CD14-positive monocyte (primary cell): Measurements from ENCODE around the gene OTUD7B. TPM values are rescaled to one million over a fixed set of nuclear protein-coding genes. Genes with fewer than 3 reads are reported as not detected.

Source experiments
- DNase-seq, 3 donors: peaks; one replicate each; pipeline ENCODE4 v3.0.0-alpha.2; 2011 to 2022
- H2AFZ ChIP-seq: 2 replicates; pipeline ENCODE4 v1.6.0; 2012; ENCODE audit warnings: mild to moderate bottlenecking, low read depth, low read length, inconsistent platforms; ENCODE audit not compliant: insufficient read depth, poor library complexity, severe bottlenecking
- H3K27ac ChIP-seq, 2 donors: 1 replicate in 1 of 2; 2 replicates in 1 of 2; pipeline ENCODE4 v1.5.1; 2012 to 2013; ENCODE audit warnings: low read length in 2 of 2, control low read depth in 1 of 2, inconsistent platforms in 1 of 2, low read depth in 1 of 2, mild to moderate bottlenecking in 1 of 2
- H3K27me3 ChIP-seq, 2 donors: one replicate each; pipeline versions ENCODE4 v1.6.0 to v1.6.1; 2011 to 2013; ENCODE audit warnings: low read length in 2 of 2; ENCODE audit not compliant: control insufficient read depth in 2 of 2, insufficient read depth in 2 of 2
- H3K36me3 ChIP-seq, 2 donors: replicated peaks in 1 of 2; 1 replicate in 1 of 2; 2 replicates in 1 of 2; pipeline versions ENCODE4 v1.5.1 to v1.6.1; 2012 to 2013; ENCODE audit warnings: low read length in 2 of 2, control low read depth in 1 of 2, inconsistent platforms in 1 of 2, mild to moderate bottlenecking in 1 of 2; ENCODE audit not compliant: insufficient read depth in 2 of 2, control insufficient read depth in 1 of 2
- H3K4me1 ChIP-seq, 2 donors: 1 replicate in 1 of 2; 2 replicates in 1 of 2; pipeline versions ENCODE4 v1.5.1 to v1.6.1; 2012 to 2013; ENCODE audit warnings: low read length in 2 of 2, control low read depth in 1 of 2, inconsistent platforms in 1 of 2, mild to moderate bottlenecking in 1 of 2, moderate library complexity in 1 of 2; ENCODE audit not compliant: insufficient read depth in 2 of 2, control insufficient read depth in 1 of 2
- H3K4me2 ChIP-seq: replicated peaks from 2 replicates; pipeline ENCODE3; 2012; ENCODE audit warnings: low read length, moderate library complexity, mild to moderate bottlenecking; ENCODE audit not compliant: poor library complexity, severe bottlenecking; ENCODE audit errors: extremely low read depth
- H3K4me3 ChIP-seq, 3 experiments: fragments of 200-600 bp in 1 of 3; sonication (generic) in 1 of 3; replicated peaks in 1 of 3; 1 replicate in 2 of 3; 2 replicates in 1 of 3; pipeline ENCODE4 v1.5.1; 2011 to 2013; ENCODE audit warnings: low read length in 3 of 3, mild to moderate bottlenecking in 3 of 3, control low read depth in 2 of 3, low read depth in 2 of 3, inconsistent platforms in 1 of 3, moderate library complexity in 1 of 3
- H3K79me2 ChIP-seq: 2 replicates; pipeline ENCODE4 v1.6.0; 2012; ENCODE audit warnings: mild to moderate bottlenecking, control low read depth, inconsistent platforms, low read length, moderate library complexity; ENCODE audit not compliant: insufficient read depth
- H3K9ac ChIP-seq: 2 replicates; pipeline ENCODE4 v1.6.0; 2017; ENCODE audit warnings: low read length, mild to moderate bottlenecking; ENCODE audit not compliant: insufficient read depth, poor library complexity, severe bottlenecking
- H3K9me3 ChIP-seq, 2 donors: replicated peaks in 1 of 2; 1 replicate in 1 of 2; 2 replicates in 1 of 2; pipeline versions ENCODE4 v1.5.1 to v1.6.1; 2012 to 2013; ENCODE audit warnings: low read length in 2 of 2, control low read depth in 1 of 2; ENCODE audit not compliant: control insufficient read depth in 1 of 2, insufficient read depth in 1 of 2
- H4K20me1 ChIP-seq: 2 replicates; pipeline ENCODE4 v1.6.0; 2012; ENCODE audit warnings: mild to moderate bottlenecking, low read length, control low read depth, moderate library complexity; ENCODE audit not compliant: insufficient read depth
- H3K27ac Mint-ChIP-seq, 7 donors: one replicate each; pipeline ENCODE4 v1.8.0; 2020; ENCODE audit warnings: mild to moderate bottlenecking in 7 of 7, mixed read lengths in 7 of 7, moderate library complexity in 6 of 7, inconsistent platforms in 2 of 7
- H3K27me3 Mint-ChIP-seq, 3 donors: one replicate each; pipeline ENCODE4 v1.8.0; 2021 to 2022; ENCODE audit warnings: low read depth in 3 of 3, mild to moderate bottlenecking in 3 of 3, mixed read lengths in 3 of 3, moderate library complexity in 3 of 3, inconsistent platforms in 1 of 3
- H3K36me3 Mint-ChIP-seq, 2 donors: one replicate each; pipeline ENCODE4 v1.8.0; 2020; ENCODE audit warnings: mixed read lengths in 2 of 2, inconsistent platforms in 1 of 2, mild to moderate bottlenecking in 1 of 2
- H3K4me1 Mint-ChIP-seq: one replicate; pipeline ENCODE4 v1.8.0; 2020; ENCODE audit warnings: mild to moderate bottlenecking, mixed read lengths
- H3K4me3 Mint-ChIP-seq, 2 donors: one replicate each; pipeline ENCODE4 v1.8.0; 2020; ENCODE audit warnings: mild to moderate bottlenecking in 2 of 2, mixed read lengths in 2 of 2, moderate library complexity in 1 of 2
- H3K9me3 Mint-ChIP-seq, 7 donors: one replicate each; pipeline ENCODE4 v1.8.0; 2020 to 2022; ENCODE audit warnings: mixed read lengths in 7 of 7, mild to moderate bottlenecking in 6 of 7, moderate library complexity in 6 of 7, inconsistent platforms in 2 of 7
- WGBS: methylation state at CpG from one replicate; pipeline ENCODE4 v1.1.5; 2013; ENCODE audit warnings: missing lambda C conversion rate; ENCODE audit not compliant: insufficient coverage; 5-methylcytosine and 5-hydroxymethylcytosine counted together
- intact Hi-C, 2 donors: fragments of 100-400 bp; cut with micrococcal nuclease; formaldehyde crosslinking; loops; one replicate each; pipeline versions ENCODE4 v1.15.0 to v1.15.1; 2023
- polyA plus RNA-seq, 3 donors: library from polyadenylated mRNA; depleted of rRNA in 1 of 3; unstranded in 2 of 3; stranded (reverse) in 1 of 3; fragments of 300-500 nt in 2 of 3; fragments of >200 nt in 1 of 3; fragmentation: Illumina TruSeq in 2 of 3; gene quantifications; 1 replicate in 2 of 3; 2 replicates in 1 of 3; pipeline ENCODE4 v1.2.3, GENCODE V29; 2012 to 2021
- TF ChIP-seq, protein P1 (sequence below): fragments of 200-600 bp; IDR thresholded peaks from one replicate; pipeline ENCODE4 v1.8.0; 2022; ENCODE audit warnings: antibody characterized with exemption, mild to moderate bottlenecking

Gene OTUD7B
- polyA plus RNA-seq, 3 donors, result 0.03 TPM; not detected in 2

DNA sequence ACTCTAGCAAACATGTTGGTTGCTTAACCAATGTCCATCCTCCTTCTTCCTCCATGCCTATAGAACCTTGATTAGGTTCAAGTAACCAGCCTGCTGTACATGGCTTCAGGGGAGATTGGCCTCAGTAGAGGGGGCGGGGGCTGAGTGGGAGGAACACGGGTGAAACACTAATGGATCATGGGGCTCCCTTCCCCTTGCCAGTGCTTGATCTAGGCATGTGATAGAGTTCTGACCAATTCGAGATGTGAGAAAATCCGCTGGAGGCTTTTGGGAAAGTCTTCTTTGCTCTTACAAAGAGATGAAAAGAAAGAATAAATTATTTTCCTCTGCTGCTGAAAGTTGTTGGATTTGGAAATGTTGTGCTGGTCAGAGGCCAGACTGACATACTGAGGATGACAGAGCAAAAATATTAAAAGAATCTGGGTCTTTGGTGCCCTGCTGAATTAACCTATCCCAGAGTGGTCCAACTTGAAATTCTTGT lies 5.2 kb upstream of the OTUD7B start:
- WGBS, result 97% methylated on average over 4 of the region's 4 CpGs

DNA sequence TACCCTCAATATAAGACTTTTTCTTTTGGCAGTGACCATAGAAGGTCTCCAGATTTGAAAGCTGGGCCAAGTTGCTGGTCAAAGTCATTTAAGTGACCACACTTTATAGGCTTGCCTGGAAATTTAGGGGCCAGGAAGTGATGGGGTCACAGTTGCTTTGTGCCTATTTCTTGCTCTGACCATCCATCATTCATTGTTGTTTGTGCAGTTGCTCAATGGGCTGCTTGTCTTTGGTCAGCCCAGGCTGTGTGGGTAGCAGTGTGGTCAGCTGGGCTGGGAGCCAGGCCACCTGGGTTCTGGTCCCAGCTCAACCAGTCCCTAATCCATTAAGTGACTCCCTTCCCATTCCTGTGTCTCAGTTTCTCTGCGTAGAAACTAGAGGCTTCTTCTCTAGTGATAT lies 2.1 kb upstream of the OTUD7B start:
- H3K36me3 Mint-ChIP-seq, result peaks cover 0 to 7% of the 10 kb centered on the region in 2 donors
- peaks cover 92 to 97% of the 10 kb centered on the region in 2 donors for H3K27me3 ChIP-seq
- WGBS, result no CpG with 5 or more reads among the region's 1 CpG
- peaks cover 0 to 30% (median 5%) of the 10 kb centered on the region in 7 donors for H3K9me3 Mint-ChIP-seq
- no peak overlapping the region for H2AFZ ChIP-seq
- no peak overlapping the region for H3K4me2 ChIP-seq
- H3K4me3 Mint-ChIP-seq, result peak overlapping the region in 1 of 2 donors; percentile 83
- no peak overlapping the region for H3K27ac Mint-ChIP-seq
- no peaks in the 10 kb centered on the region for H3K36me3 ChIP-seq
- peaks cover 0 to 5% of the 10 kb centered on the region in 2 donors for H3K9me3 ChIP-seq
- intact Hi-C loops, result no loop called here
- H3K4me1 ChIP-seq, result peaks cover 12 to 18% of the 10 kb centered on the region in 2 donors
- peaks cover 16% of the 10 kb centered on the region for H3K4me1 Mint-ChIP-seq
- no peak overlapping the region for H3K4me3 ChIP-seq
- no peak for DNase-seq
- no peak overlapping the region for H3K9ac ChIP-seq
- peaks cover 94 to 97% (median 95%) of the 10 kb centered on the region in 3 donors for H3K27me3 Mint-ChIP-seq
- no peak overlapping the region for H3K27ac ChIP-seq
- TF ChIP-seq, protein P1, sequence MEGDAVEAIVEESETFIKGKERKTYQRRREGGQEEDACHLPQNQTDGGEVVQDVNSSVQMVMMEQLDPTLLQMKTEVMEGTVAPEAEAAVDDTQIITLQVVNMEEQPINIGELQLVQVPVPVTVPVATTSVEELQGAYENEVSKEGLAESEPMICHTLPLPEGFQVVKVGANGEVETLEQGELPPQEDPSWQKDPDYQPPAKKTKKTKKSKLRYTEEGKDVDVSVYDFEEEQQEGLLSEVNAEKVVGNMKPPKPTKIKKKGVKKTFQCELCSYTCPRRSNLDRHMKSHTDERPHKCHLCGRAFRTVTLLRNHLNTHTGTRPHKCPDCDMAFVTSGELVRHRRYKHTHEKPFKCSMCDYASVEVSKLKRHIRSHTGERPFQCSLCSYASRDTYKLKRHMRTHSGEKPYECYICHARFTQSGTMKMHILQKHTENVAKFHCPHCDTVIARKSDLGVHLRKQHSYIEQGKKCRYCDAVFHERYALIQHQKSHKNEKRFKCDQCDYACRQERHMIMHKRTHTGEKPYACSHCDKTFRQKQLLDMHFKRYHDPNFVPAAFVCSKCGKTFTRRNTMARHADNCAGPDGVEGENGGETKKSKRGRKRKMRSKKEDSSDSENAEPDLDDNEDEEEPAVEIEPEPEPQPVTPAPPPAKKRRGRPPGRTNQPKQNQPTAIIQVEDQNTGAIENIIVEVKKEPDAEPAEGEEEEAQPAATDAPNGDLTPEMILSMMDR, result no peak
- no peaks in the 10 kb centered on the region for H3K79me2 ChIP-seq
- H4K20me1 ChIP-seq, result no peaks in the 10 kb centered on the region

More for the DNA sequence above, 5.2 kb upstream of the OTUD7B start:
- Mint-ChIP-seq H3K9me3 (peaks cover 0 to 17% (median 3%) of the 10 kb centered on the region in 7 donors), H3K36me3 (peaks cover 0 to 7% of the 10 kb centered on the region in 2 donors), H3K4me3 (peak overlapping the region in 1 of 2 donors; percentile 82), H3K27me3 (peaks cover 94 to 97% (median 95%) of the 10 kb centered on the region in 3 donors), H3K4me1 (peaks cover 8% of the 10 kb centered on the region), H3K27ac (no peak overlapping the region)
- Histone ChIP-seq H3K36me3 (no peaks in the 10 kb centered on the region), H3K9me3 (peaks cover 0 to 12% of the 10 kb centered on the region in 2 donors), H3K9ac (no peak overlapping the region), H2AFZ (no peak overlapping the region), H3K4me2 (no peak overlapping the region), H3K27me3 (peaks cover 92 to 97% of the 10 kb centered on the region in 2 donors), H3K79me2 (no peaks in the 10 kb centered on the region), H4K20me1 (no peaks in the 10 kb centered on the region), H3K4me3 (no peak overlapping the region), H3K4me1 (peaks cover 0 to 2% of the 10 kb centered on the region in 2 donors), H3K27ac (no peak overlapping the region)
- TF ChIP-seq, protein P1, result no peak
- intact Hi-C loops, result loop anchor here in 1 of 2 donors (2.0 kb wide), 1 partner anchor 13 kb away; no protein-coding TSS in a partner anchor
- no peak for DNase-seq
